Sciatic nerve (tissue), 2 donors: Measurements from ENCODE around the gene XRN2. TPM values are rescaled to one million over a fixed set of nuclear protein-coding genes. Genes with fewer than 3 reads are reported as not detected.
"Not testable (repeated sequence)": the region's sequence is repeated elsewhere in the genome, so short reads cannot be mapped to it uniquely, and the experiment has no call there.

Experiments
- ATAC-seq: fragments of 200-7000 bp; cut with Tn5 transposase; one replicate; pipeline ENCODE4 v1.9.1; 2020; ENCODE audit warnings: mild to moderate bottlenecking, moderate library complexity
- DNase-seq: peaks from one replicate; pipeline ENCODE4 v3.0.0-alpha.2; 2020; ENCODE audit warnings: low spot score
- intact Hi-C: fragments of 100-400 bp; cut with DNase I; formaldehyde crosslinking; loops from one replicate; pipeline ENCODE4 v1.14.2; 2022
- total RNA-seq: library from RNA; stranded (reverse); fragmentation: NEBNext Ultra II Directional; extraction: Animal tissue kit (Norgen Biotek cat#: 25700); gene quantifications from one replicate; pipeline ENCODE4 v1.2.1, GENCODE V29; 2021
- donor health status: DM: no; HTN: no; CAD: no.
- donor health status: DM: no; HTN: no; CAD: no.

The XRN2 gene
- total RNA-seq, 1 donor from 2014 or later = 45.3 TPM

DNA sequence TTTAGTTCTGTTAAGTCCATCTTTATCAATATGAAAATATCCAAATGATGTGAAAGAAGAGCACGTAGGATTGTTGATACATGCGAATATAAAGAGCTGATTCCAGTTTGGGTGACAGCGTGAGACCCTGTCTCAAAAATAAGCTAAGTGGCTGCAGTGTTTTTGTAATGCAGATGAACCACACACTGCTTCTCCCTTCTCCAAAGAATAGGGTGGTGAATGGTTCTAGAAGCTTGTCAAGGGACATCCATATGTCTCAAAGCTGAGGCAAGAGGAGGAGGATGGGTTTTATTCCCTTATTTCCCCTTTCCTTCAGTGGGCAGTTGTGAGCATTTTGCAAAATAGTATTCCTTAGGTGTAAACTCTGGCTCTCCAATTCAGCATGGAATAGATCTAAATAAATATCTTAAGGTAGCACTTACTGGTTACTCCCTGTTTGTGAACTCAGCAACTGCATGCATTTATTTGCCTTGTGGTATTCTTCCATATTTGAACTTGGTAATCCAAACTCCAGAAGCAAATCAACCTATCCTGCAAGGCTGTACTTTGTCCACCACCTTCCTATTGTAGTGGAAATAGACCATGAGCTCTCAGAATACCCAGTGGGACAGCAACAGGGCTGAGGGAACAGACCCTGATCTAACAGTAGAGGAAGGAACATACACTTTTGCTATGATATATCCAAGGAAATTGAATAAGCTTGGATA, 38.0 kb downstream of the XRN2 start:
- intact Hi-C loops = no loop called here
- DNase-seq (no peak), ATAC-seq (no peak)

DNA sequence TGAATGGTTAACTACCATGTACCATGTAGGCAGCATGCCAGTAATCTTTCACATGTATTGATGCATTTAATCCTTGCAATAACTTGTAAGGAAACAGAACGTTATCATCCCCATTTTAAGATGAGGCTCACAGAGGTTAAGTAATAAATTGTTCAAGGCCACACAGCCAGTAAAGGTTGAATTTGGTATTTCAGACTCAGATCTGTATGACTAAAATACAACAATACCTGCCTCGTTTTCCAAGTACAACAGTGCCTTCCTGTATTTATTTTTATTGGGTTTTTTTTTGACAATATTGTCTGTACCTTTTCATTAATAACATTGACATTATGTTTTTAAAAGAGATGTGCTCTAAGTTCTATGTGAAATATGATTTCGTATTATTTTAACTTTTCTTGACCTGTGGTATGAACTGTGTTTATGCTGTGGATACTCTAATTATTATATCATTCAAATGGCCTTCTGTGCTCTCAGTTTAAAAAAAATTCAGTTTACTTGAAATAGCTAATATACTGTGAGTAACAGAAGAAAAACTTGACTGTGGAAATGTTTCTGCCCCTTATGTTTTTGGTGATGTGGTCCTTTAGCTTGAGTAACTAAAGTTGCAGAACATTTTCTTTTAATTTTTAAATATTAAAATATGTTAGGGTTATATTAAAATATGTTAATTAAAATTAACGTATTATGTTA, 39.7 kb downstream of the XRN2 start:
- intact Hi-C loops = no loop called here
- ATAC-seq (no peak), DNase-seq (no peak)

DNA sequence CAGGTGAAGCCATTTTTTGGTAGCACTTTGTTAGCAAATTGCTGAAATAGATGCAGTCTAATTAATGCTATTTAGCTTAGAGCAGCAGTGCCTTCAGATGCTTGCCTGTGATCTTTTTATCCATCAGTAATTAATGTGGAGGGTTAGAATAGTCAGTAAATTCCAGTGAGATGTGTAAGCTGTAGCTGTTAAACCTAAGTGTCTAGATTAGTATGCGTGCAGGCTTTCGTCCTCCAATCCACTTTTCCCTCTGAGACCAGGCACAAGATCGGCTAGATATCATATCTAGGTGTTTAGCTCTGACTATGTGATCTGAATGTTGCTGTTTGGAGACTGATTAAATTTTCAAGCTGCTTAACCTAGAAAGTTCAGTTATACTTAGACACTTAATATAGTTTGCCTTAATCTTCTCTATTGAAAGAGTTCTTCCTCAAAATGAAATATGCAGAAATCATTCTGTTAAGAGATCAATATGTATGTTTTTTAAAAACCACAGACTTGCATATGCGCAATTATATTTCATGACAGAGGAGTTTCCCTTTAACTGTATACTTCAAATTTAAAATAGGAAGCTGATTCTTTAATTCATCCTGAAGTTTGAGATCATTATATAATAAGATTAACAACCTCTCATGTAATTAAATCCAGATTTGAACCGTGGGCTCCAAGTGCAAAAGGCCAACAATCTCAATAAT, 41.2 kb downstream of the XRN2 start:
- intact Hi-C loops = no loop called here
- DNase-seq (no peak), ATAC-seq (no peak)

DNA sequence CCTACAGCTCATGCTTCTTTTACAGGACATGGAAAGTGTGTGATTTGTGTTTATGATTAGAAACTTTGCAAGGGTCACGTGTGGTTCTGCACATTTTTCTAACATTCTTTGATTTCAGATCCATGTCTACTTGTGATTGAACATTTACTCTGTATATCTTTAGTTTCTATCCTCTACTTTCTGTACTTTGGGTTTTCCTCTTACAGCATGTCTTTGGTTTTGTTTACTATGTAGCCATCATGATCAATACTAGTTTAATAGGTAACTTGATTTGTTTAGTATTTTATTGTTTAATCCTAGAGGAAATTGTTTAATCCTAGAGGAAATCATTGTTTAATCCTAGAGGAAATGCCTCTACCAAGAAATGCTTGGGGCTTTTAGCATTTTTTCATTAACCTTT, 41.8 kb downstream of the XRN2 start:
- intact Hi-C loops = no loop called here
- no peak for ATAC-seq
- DNase-seq = no peak

DNA sequence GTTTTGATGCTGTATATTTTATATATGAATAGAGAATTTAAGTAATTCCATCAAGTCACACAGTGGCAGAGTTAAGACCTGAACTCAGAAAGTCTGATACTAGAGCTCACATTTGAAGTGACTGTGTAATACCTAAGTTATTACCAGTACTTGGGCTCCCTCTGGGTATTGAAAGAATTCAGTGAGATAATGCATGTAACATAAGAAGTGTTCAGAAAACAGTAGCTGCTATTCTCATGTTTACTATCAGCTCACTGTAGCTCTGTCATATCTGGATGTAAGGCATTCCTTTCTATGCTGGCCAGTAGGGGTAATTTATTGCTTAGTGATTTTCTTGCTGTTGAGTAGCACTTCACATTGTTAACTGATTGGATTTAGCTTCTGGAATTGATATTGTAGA, 49.6 kb downstream of the XRN2 start:
- ATAC-seq (no peak), DNase-seq (no peak)
- intact Hi-C loops = no loop called here

DNA sequence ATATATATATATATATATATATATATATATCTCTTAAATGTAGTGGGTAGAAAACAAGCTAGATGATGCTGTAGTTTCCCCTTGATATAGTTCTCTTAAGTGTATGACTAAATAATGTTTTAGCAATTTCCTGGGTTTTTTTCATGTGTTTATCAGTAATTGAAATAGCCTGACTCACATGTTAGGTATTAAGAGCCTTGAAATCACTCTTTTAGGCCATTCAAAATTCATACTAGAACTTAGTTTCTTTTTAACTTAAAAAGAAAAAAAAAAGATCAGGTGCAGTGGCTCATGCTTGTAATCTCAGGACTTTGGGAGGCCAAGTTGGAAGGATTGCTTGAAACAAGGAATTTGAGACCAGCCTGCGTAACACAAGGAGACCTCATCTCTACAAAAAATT, 50.1 kb downstream of the XRN2 start:
- ATAC-seq (no peak), DNase-seq (no peak)
- intact Hi-C loops = no loop called here

DNA sequence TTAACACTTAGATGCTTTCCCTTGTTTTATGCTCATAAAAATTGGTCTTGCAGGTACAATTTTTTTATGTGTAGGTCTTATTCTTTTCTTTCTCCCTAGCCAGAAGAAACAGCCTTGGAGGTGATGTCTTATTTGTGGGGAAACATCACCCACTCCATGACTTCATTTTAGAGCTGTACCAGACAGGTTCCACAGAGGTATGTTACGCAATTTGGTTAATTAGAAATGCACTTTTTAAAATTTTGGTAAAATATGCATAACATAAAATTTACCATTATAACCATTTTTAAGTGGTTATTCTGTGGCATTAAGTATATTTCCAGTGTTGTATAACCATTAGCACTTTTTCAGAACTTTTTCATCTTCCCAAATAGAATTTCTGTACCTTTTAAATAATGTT, 52.9 kb downstream of the XRN2 start:
- no peak for ATAC-seq
- DNase-seq = no peak
- intact Hi-C loops = no loop called here

DNA sequence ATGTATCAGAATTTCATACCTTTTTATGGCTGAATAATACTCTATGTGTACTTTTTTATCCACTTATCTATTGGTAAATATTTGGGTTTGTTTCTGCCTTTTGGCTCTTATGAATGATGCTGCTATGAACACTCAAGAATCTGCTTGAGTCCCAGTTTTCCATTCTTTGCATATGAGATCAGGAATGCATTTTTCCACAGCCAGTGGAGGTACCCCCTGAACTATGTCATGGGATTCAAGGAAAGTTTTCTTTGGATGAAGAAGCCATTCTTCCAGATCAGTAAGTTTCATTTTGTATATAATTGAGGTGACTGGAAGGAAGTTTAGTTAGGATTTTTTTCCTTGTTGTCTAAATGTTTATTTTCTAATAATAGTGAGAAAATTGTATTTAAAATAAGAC, 53.3 kb downstream of the XRN2 start:
- DNase-seq (no peak), ATAC-seq (no peak)
- intact Hi-C loops = no loop called here

DNA sequence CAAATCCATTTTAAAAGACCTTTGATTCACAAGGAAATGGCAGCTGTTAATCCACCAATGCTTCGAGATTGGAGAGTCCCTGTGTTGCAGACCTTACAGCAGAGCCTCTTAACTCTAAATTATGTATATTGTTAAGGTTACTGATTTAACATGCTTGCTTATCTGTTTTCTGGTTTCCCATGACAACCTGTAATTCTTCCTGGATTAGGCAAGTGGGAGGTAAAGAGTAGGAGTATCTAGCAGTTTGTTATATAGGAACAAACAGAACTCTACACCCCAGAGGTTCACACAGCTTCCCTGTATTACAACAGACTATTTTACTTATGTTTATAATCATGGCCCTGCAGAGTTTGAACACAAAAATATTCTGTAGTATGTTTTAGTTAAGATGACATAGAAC, 54.7 kb downstream of the XRN2 start:
- DNase-seq (no peak), ATAC-seq (no peak)
- intact Hi-C loops = no loop called here

DNA sequence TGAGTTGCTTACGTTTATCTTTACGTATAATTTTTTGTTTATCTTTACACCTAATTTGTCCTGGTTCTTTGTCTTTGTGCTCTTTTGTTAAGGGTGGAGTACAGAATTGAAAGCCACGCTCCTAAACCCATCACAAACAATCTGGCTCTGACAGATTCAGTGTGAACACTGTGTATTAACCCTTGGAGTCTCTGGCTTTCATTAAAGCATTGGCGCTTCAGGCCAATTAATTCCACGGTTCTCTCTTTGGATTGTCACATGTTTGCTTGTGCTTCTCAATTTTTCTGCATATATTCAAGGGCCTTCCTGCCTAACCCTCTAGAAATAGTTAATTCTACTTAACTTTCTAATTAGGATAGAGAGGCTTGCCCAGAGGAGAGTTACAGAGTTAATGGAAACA, 55.6 kb downstream of the XRN2 start:
- ATAC-seq = no peak
- intact Hi-C loops = no loop called here
- DNase-seq = no peak

DNA sequence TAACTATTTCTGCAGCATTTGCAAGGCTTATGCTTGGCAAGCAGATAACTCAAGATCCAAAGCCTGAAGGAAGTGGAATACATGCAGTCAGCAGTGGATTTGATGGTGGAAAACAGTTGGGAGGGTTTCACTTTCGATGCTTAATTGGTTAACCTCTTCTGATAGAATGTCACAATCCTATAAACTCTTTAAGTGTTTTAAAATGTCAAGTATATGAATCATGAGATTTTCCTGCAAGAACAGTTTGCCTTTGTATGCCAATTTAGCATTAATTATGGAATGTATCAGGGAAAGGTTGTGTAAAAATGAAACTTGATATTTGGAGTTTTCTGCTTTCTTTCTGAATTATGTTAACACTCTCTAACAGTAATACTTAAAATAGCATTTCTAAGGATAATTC, 57.6 kb downstream of the XRN2 start:
- no peak for DNase-seq
- intact Hi-C loops = no loop called here
- ATAC-seq = no peak

DNA sequence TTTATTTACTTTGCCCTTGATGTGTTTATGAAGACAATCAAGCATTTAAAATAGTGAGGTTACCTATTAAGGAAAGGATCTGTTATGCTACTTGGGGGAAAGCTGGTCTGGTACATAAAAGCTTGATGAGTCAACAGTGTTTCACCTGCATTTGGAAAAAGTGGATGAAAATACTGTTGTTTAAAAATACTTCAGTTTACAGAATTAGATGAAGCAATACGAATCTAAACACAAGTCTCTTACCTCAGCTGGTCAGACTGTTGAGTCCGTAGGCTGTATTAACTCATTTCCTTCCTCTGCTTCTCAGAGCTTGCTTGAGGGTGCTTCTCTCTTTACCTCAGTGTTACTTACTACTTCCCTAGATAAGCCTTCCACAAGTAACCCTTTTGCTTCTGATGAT, 58.1 kb downstream of the XRN2 start:
- ATAC-seq = no peak
- intact Hi-C loops = no loop called here
- DNase-seq = no peak

DNA sequence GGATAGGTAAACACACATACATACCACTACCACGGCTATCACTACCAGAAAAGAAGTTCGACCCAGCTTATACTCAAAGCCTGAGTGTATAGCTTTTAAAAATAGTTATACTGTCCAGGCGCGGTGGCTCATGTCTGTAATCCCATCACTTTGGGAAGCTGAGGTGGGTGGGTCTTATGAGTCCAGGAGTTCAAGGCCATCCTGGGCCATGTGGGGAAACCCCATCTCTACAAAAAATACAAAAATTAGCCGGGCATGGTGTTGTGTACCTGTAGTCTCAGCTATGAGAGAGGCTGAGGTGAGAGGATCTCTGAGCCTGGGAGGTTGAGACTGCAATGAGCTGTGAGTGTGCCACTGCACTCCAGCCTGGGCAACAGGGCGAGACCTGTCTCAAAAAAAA, 61.3 kb downstream of the XRN2 start:
- ATAC-seq (no peak), DNase-seq (no peak)
- intact Hi-C loops = no loop called here

DNA sequence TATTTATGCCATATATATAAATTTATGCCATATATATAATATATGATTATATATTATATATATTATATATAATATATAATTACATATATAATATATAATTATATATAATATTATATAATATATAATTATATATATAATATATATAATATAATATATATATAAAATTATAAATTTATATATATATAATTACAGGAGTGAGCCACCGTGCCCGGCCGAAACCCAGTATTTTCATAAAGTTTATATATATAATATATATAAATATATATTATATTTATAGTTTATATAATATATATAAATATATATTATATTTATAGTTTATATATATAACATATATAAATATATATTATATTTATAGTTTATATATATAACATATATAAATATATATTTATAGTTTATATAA, 62.6 kb downstream of the XRN2 start:
- ATAC-seq (no peak), DNase-seq (no peak)
- intact Hi-C loops = no loop called here

DNA sequence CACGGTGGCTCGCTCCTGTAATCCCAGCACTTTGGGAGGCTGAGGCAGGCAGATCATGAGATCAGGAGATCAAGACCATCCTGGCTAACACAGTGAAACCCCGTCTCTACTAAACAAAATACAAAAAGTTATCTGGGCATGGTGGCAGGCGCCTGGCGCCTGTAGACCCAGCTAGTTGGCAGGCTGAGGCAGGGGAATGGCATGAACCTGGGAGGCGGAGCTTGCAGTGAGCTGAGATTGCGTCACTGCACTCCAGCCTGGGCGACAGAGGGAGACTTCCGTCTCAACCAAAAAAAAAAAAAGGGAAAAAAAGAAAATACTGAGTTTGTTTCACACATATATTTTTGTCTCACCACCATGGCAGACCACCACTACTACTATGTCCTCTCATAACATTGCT, 63.1 kb downstream of the XRN2 start:
- ATAC-seq, DNase-seq, intact Hi-C loops: not testable (repeated sequence)

DNA sequence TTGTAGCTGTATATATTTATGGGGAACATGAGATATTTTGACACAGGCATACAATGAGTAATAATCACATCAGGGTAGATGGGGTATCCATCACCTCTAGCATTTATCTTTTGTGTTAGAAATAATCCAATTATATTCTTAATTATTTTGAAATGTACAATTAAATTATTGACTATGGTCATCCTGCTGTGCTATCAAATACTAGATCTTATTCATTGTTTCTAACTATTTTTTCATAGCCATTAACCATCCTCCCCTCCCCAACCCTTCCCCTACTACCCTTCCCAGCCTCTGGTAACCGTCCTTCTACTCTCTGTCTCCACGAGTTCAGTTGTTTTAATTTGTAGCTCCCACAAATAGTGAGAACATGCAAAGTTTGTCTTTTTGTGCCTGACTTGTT, 65.7 kb downstream of the XRN2 start:
- intact Hi-C loops = no loop called here
- ATAC-seq (no peak), DNase-seq (no peak)

DNA sequence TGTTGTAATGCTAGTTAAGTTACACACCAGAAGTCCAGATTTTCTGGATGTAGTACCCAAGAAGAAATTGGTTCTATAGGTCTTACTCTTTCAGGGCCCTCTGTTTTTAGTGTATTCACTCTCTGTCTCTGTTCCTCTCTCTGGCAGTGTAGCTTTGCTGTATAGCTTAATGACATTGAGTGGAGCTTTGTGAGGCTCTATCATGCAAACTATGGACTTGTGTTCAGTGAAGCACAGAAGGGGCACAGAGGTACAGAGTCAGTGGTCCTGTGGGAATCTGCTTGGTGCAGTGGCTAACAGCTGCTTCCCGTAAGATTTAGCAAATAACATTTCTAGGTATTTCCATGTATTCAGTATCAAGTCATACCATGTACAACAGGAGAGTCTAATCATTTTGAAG, 68.1 kb downstream of the XRN2 start:
- intact Hi-C loops = no loop called here
- ATAC-seq = no peak

DNA sequence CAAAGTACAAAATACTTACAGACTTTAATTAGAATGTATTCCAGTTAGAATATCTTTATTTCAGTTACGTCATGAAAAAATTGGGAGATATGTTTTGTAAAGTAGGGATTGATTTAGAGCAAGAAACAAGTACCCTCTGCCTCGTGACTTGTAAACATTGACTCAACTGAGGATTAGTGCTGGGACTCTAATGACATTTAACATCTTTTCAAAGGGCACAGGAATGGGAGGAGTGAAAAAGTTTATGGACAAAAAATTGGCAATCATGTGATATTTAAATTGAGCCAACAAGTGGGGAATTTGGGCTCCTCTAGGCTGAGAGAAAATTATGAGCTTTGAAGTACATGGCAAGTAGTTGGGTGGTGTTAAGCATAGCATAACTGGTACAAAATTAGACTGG, 68.9 kb downstream of the XRN2 start:
- no peak for DNase-seq
- intact Hi-C loops = no loop called here
- ATAC-seq = no peak

More for the DNA sequence above, 68.1 kb downstream of the XRN2 start:
- no peak for DNase-seq

DNA sequence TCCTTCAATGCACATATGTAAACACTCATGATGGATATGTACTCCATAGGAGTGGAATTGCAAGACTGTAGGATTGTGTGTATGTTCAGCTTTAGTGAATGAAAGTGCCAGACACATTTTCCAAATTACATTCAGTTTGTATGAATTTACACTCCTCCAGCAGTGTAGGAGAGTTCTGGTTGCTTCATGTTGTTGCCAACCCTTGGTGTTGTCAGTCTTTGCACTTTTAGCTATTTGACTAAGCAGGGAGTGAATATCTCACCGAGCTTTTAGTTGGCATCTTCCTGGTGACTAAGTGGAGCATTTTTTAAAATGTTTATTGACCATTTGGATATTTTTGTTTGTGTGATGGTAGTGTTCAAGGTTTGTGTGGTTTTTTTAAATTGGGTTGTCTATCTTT, 70.3 kb downstream of the XRN2 start:
- intact Hi-C loops = no loop called here
- no peak for DNase-seq
- ATAC-seq = no peak

DNA sequence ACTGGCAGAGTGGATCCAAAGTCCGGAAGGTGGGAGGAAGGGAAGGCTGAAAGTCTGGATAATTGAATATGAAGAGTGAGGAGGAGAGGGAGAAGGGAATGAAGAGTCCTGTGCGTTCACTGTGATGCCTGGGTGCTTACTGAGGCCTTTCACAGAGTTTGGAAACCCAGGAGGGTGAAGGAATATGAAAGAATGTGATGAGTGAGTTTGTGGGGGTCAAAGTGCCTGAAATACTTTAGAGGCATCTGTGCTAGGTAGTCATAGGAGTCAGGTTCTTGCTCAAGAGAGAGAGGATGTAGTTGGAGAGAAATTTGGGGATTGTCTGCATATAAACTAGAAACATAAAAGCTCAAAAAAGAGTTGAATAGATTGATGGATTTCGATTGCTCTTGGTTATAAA, 73.5 kb downstream of the XRN2 start:
- no peak for ATAC-seq
- DNase-seq = no peak
- intact Hi-C loops = no loop called here

DNA sequence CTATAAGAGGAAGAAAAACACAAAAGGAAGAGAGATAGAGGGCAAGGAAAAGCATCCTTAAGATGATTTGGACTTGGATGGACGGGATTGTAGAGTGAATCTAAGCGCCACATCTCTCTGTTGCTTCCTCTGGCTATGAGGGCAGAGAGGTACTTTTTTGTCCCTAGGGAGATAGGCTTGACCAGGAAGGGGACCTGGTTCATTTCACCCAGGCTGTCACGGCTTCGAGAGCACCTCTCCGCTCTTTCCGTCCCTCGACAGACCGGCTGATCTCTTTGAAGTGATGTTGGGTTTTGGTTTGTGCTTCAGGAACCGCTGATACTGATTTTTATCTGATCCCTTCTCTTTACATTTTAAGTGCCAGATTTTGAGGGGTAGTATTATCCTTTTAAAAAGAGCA, 74.6 kb downstream of the XRN2 start:
- intact Hi-C loops = no loop called here
- DNase-seq (no peak), ATAC-seq (no peak)
